ENCODE data around the gene EIPR1.
"Not testable (repeated sequence)": the region's sequence is repeated elsewhere in the genome, so short reads cannot be mapped to it uniquely, and the experiment has no call there.

Gene EIPR1

DNA sequence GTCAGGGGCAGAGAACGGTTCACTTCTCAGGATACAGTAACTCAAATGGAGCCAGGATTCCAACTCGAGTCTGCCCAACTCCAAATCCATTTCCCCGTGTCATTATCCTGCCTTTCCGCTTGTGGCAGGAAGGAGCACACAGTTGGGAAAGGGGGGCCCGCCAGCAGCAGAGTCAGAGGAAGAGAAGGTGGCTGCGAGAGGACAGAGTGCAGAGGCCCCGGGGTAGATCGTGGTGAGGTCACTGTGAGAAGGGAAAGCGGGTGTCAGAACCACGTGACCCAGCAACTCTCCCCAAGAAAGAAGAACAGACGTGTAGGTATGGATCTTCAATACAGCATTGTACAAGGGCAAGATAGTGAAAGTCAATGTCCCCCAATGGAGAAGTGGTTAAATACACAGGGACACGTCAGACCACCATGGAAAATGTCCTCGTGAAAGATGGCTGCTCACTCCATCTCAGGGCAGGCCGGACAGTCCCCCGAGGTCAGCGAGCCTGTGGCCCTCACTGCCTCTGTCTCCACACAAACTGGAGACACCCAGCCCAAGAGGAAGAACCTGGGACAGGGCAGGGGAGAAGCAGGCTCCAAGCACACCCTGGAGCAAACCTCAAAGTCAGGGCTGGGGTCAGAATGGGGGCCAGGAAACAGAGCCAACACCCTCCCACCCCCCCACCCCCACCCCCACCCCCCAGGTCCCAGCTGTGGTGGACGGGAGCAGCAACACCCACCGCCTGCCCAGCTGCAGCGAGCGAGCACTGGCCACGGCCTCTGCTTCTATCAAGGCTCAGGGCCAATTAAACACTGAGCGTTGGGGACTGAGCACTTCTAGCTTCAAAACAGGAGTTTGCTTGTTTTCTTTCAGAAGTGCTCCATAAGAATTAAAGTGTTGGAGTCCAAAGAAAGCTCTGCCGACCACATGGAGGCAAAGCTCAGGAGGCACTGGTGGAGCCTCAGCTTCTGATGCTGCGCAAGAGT is 92.7 kb downstream of the EIPR1 start:
- DNase-seq: no peak

DNA sequence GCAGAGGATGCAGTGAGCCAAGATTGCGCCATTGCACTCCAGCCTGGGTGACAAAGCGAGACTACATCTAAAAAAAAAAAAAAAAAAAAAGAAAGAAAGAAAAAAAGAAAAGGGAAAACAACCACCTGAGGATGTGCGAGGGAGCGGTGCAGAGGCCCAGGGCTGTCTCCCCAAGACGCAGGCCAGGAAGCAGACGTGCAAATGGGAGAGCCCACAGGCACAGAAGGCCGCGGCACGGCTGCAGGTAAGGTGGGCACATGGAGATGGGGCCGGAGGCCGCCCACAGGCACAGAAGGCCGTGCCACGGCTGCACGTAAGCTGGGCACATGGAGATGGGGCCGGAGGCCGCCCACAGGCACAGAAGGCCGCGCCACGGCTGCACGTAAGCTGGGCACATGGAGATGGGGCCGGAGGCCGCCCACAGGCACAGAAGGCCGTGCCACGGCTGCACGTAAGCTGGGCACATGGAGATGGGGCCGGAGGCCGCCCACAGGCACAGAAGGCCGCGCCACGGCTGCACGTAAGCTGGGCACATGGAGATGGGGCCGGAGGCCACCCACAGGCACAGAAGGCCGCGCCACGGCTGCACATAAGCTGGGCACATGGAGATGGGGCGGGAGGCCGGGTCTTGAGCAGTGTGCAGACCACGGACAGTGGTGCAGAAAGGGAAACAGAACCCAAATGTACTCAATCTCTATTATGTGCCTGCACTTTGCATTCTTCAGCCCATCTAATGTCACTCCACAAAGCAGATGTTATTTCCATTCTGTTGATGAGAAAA is 93.6 kb downstream of the EIPR1 start:
- DNase-seq: not testable (repeated sequence)

DNA sequence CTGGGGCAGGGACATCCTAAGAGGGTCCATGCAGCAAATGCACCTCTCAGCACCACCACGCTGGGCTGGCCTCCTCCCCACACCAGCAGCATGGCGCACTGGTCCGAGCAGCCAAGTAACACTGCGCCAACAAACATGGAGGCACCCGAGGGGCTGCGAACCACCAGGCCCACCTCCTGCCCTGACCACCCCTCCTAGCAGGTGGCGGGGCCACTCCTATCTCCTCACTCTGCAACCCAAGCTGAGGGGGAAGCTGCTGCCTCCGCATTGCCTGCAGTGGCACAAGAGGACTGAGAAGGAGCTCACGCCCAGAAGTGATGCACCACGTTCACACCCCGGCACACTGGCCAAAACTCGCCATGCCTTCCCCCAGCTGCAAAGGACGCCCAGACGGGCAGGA is 94.4 kb downstream of the EIPR1 start:
- no peak for DNase-seq

DNA sequence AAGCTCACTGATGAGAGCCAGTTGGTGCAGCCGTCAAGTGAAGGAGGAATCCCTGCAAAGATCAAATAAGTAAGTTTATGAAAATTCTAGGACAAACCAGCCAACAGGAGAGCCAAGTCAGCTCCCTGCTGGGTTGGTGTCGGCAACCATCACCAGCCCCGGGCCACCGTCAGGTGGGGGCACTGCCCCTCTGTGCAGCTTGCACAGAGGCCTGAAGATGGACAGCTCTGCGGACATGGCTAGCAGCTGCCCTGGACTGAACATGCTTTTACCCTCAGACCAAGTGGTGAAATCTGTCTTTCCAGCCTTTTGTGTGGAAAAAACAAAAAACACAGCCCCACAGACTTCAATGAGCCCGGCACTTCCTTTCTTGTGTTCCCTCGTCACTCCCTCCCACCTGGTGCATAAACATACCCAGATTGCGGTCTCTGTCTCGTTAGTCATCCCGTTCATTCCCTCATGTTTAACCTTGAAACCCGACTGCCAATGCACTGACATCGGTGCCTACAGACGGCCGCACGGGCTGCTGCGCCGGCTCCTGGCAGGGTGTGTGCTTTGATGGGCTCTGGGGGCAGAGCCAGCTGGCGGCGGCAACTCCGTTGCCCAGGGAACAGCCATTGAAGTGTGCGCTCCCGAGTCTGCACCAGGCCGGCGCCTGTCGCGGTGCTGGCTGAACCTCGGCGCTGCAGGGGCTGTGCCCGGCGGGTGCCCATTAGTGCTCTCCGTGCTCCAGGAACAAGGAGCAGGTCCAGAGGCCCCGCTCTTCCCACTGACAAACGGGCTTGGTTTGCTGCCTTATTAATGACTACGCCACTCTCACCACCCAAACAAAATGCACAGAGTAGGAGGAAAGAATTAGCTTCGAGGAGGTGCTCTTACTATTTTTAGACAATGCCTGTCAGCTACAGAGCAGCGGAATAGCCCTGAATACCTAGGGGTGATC is 95.3 kb downstream of the EIPR1 start:
- DNase-seq: peak; percentile 88

DNA sequence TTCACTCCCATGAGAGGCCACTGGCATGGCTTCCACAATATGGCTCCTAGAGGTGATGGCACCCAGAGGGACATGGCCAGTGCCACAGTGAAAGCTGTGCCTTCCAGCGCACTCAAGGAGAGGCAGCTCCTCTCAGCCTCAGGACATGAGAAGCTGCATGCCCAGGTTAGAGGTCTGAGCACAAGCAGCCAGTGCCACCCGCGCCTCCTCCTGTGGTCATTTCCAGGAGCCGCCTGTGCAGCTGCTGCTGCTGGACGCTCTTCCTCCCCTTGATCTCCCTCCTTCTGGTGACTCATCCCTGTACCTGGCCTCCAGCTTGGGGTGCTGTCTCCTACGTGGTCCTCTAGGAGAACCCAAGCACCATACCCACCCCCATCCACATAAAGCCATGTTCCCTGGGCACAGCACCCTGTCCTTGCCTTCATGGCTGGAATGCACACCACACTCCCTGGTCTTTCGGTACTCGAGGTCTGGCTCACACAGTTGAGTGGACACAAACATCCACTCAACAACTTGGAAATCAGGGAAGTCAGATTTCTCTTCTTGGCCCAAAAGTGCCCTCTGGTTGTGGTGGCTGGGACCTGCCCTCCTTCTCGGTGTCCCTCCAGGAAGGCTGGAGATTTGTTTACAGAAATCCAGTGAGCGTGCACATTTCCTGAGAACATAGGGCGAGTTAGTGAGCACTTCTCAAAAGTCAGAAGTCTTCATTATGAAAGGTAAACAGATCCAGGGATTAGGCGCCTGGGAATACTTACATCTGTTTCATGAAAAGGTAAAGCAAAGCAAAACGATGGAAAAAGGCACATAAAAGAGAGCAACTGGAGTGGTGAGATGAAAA is 96.7 kb downstream of the EIPR1 start:
- no peak for DNase-seq

DNA sequence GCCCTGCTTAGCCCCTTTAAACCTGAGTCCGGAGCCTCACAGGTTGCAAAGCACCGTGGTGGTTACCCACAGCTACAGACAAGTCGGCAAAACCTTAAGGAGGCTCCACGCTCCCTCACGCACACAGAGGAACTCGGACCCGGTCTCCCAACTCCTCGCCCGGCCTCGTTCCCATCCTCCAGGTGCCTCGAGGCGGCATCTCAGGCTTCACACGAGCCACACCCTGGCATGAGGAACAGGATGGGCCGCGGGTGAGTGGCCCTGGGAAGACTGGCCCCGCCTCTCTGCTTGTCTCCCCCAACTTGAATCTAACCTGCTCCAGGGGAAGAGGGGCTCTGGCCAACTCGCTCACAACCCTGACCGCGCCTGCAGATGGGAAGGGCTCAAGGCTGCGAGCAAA is 97.4 kb downstream of the EIPR1 start:
- no peak for DNase-seq

DNA sequence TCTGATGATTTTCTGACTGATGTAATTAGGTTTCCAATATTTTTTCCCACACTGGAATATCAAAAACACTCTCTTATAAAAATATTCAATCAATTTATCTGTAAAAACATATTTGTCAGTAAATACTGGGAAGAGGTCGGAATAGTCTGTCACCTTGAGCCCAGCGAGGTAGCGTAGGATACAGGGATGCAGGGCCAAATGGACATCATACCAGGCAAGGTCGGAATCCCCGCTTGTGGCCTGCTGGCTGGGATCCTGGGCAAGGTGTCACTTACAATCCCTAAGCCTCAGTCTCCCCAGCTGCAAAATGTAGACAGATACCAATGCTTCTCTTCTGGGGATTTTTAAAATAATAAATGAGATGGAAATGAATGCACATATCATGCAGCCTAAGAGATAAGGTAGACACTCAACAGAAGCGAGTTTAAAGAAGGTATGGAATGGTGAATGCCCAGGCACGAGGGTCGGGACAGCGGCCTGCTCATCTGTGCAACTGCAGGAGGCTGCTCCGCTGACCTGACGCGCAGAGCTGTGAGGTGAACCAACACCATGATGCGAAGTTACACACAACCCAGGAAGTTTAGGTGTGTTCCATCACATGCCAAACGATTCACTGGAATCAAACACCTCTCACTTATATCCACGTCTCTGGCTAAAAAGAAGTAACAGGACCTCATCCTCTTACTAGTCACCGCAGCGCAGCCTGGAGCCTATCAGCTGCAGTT is 98.2 kb downstream of the EIPR1 start:
- DNase-seq: no peak

DNA sequence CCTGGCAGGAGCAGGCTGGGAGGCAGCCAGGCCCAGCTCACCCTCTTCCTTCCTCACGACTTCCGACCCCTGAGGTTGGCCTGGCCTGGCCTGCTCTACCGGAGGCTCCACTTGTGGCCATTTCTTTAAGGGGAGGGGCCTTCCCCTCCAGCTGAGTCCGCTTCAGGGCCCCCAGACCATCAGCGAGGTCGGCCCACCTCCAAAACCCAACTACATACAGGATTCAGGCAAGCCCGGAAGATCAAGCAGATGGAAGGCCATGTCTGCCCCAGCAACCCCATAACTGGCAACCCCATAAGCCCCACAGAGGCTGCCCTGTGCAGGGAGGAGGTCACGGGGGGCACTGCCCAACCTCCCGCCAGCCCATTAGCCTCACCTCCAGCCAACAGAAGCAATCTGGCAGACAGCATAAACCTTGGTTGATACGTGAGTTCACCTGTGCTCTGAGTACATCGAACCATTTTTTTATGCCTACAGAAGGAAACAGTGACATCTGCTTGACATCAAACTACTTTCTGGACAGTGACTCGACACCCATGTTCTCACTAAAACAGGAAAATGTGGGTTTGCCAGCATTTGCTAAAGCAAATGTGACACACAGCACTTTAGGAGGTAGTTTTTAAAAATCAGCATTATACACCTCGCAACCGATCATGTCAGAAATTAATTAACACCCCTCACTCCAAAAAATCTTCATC is 98.9 kb downstream of the EIPR1 start:
- no peak for DNase-seq

DNA sequence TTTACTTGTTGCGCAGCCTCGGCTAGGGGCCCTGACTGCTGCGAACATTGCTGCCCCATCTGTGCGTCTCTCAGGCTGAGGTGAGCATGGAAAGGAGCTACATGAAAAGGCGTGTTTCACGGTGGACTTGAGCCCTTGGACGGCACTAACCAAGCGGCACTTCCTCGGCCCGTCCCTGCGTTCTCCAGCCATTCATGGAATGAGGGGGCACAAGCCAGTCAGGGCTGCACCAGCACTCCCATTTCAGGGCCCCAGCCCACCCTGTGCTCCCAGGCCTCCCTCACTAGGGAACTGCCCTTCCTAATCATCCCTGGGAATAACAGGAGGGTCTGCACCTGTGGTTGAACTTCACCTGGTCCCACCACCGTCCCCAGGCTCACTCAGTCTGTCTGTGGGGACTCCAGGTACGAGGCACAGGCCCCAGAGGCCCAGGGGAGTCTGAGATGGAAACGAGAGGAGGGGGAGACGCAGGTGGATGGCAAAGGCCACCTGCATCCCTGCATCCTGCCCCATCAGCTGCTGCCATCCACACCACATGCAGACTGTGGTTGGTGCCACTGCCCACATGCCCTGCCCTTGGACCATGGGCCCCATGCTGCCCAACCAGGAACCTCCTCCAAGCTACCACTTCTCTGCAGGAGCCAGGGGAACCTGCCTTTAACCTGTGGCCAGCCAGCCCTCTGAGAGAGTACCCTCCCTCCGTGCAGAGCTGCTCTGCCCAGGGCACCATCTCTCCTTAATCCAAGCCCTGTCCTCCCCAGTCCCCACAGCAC is 99.7 kb downstream of the EIPR1 start:
- DNase-seq: no peak

DNA sequence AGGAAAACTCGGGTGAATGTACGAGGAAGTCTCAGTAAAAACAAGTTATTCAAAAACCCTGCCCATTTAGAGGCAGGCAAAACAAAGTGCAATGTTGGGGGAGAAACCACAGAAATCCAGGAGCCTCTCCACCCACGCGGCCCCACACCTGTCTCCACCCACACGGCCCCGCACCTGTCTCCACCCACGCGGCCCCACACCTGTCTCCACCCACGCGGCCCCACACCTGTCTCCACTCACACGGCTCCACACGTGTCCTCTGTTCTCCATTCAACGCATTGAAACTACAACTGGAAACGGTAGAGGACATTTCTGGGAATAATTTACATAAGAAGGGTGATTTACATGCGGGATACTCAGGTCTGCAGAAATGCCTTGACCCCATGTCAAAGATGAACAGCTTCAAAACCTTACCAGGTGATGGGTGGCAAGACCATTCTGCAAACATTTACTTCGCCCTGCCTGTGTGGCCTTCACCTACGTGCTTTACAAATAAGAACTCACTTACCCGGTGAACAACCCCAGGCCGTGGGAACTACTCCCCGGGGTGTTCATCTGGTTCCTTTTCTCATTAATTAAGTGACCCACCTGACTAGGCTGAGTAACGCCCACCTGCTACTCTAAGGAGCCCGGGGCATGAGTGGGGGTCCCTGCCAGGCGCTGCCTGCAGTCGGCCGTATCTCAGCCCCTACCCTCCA is 100.4 kb downstream of the EIPR1 start:
- peak; percentile 54 for DNase-seq

DNA sequence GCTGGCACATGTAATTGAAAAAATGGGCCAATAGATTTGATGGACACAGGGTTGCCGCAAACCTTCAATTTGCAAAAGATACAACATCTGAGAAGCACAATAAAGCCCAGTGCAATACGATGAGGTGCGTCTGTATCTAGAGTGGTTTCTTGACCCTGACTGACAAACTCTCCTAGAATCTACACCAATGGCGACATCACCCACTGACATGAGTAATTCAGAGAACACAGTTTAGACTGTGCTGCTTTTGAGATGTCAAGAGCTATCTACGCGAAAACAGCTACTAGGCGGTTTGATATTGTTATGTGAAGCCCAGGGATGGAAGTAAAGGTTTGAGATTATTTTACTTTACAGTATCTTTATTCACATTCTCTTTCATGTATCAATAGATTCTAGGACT is 104.9 kb downstream of the EIPR1 start:
- no peak for DNase-seq

DNA sequence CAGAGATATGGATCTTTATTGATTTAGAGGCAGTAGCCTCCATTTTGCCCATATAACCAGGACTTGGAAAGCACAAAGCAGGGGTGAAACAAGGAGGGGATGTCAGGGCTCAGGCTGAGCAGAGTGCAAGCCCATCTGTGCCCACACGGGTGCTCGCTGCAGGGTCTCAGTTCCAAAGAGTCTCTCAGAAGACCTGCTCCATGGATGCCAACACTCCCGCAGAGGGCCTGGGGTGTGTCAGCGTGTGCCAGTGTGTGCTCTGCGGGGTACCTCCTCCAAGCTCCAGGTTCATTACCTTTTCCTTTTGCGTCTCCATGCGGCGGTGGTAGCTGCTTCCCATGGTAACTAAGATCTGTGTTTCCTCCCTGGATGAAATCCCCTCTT is 107.5 kb downstream of the EIPR1 start:
- no peak for DNase-seq

DNA sequence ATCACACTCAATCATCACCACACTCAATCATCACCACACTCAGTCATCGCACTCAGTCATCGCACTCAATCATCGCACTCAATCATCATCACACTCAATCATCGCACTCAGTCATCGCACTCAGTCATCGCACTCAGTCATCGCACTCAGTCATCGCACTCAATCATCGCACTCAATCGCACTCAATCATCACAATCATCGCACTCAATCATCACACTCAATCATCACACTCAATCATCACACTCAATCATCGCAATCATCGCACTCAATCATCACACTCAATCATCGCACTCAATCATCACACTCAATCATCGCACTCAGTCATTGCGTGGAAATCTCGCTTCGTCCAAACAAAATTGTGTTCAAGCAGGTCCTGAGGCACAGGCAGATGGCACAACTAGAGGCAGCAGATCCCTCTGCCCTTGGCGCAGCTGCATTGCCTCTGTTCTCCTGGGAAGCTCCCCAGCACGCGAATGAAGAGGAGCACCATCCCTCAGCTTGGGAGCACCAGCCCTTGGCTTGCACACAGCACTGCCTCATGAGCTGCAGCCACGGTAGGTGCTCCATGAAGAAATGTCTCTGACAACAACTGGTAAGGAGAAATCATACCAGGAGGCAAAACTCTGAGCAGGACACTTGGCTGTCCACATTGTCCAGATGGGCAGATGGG is 108.1 kb downstream of the EIPR1 start:
- no peak for DNase-seq

DNA sequence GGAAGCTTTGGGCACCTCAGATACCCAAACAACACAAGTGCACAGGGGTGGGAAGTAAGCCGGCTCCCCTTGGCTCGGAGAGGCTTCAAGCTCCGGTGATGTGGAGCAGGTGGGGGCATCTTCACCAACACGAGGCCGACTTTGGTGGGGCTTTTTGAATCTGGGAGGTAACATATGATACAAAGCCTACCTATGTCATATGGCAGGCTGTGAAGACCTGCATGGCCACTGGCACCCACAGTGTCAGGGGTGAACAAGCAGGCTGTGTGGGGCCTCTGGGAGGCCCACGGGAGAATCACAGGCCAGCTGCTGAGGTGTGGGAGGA is 109.0 kb downstream of the EIPR1 start:
- DNase-seq: no peak

DNA sequence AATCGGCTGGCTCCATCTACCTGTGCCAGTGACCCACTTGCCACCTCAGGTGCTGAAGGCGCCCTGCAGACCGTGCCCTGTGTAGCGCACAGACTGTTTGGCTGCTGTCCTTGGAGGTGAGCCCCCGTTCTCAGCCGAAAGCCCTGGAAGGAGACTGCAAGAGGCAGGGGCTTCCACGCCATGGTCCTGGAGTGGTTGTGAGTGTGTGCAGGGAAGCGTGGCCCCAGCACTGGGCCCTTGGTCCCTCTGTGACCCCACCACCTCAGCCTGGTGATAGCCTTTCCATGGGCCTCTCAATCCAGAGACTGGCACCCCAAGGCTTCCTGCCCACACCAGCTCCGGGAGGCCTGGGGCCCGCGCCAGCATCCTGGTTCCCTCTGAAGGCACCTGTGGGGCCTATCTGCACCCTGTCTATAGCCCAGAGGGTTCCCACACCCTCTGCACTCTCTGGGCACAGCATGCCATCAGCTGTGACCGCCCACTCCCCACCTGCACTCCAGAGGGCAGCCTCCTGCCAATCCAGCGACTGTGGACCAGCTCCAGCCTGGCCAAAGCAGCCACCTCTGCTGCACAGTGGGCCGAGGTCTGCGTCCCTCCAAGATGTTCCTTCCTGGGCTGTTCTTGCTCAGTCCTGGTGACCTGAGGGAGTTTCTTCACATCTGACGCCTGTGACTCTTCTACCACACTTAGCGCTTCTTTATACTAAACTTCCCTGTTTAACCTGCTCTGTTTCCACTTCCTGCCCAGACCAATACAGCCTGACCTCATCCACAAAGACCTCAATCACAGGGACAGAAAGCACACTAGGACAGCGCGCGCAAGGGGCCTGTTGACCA is 109.5 kb downstream of the EIPR1 start:
- no peak for DNase-seq

DNA sequence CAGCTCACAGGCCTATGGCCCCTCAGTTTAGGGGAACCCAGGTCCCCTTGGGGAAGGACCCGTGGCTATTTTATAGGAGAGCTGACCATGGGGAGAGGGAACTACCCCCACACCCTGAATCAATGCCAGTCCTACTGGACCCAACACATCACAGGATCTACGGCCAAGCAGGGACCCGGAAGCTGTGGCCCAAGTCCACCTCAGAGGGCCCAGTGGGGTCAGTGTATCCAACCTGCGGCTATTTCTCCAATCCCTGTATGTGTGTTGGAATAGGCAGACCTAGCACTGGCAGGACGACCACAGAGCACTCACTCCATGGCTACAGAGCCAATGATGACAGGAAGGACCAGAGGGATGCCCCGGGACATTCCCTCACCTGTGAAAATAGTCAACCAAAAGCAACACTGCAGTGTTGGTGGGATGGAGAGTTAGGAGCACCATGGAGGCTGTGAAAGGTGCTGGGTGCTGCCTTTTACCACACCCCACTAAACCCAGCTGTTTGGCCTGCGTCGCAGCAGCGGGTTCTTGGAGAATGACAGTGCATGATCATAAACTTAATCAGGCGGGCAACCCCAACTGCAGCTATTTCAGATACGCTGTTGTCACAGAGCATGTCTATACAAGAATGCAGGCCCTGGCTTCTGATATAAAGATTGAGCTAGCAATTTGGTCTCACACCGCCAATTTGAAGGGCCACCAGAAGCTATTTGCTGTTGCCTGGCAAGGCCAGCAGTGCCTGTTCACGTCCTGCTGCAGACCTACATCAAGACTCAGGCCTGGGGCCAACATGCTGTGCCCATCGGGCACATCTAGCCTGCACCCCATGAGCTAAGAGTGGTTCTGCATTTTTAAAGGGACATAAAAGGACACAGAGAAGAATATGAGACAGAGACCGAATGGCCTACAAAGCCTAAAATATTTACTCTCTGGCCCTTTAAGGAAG is 110.4 kb downstream of the EIPR1 start:
- DNase-seq: no peak
